Fibroblast of lung (primary cell): ENCODE measurements around the gene NEDD4L. TPM values are rescaled to one million over a fixed set of nuclear protein-coding genes. Genes with fewer than 3 reads are reported as not detected.

Source experiments
- DNase-seq, 2 donors: peaks; one replicate each; pipeline versions ENCODE4 v3.0.0 to v3.0.0-alpha.2; 2010; ENCODE audit warnings: low read depth in 2 of 2
- H2AFZ ChIP-seq: 2 replicates; pipeline ENCODE4 v1.5.1; 2012; ENCODE audit warnings: low read length, control low read depth, inconsistent platforms
- H3K27ac ChIP-seq: 2 replicates; pipeline ENCODE4 v1.5.1; 2011; ENCODE audit warnings: low read length, control low read depth; ENCODE audit not compliant: insufficient read depth
- H3K27me3 ChIP-seq: 2 replicates; pipeline ENCODE4 v1.5.1; 2011; ENCODE audit warnings: mild to moderate bottlenecking, low read length; ENCODE audit not compliant: control insufficient read depth, insufficient read depth
- H3K36me3 ChIP-seq: 2 replicates; pipeline ENCODE4 v1.5.1; 2011; ENCODE audit warnings: low read length; ENCODE audit not compliant: control insufficient read depth, insufficient read depth
- H3K4me1 ChIP-seq: 2 replicates; pipeline ENCODE4 v1.5.1; 2011; ENCODE audit warnings: low read length; ENCODE audit not compliant: control insufficient read depth, insufficient read depth; ENCODE audit errors: extremely low read depth
- H3K4me2 ChIP-seq: 2 replicates; pipeline ENCODE4 v1.5.1; 2011; ENCODE audit warnings: low read length, control low read depth; ENCODE audit not compliant: insufficient read depth; ENCODE audit errors: extremely low read depth
- H3K4me3 ChIP-seq, 4 experiments: fragments of 200-600 bp in 1 of 4; sonication (generic) in 1 of 4; replicated peaks in 1 of 4; 2 replicates each; pipeline ENCODE4 v1.5.1; 2011 to 2016; ENCODE audit warnings: low read length in 4 of 4, low read depth in 3 of 4, mild to moderate bottlenecking in 3 of 4, control low read depth in 2 of 4, inconsistent platforms in 1 of 4, mixed read lengths in 1 of 4; ENCODE audit not compliant: insufficient read depth in 1 of 4; ENCODE audit errors: control extremely low read depth in 1 of 4
- H3K79me2 ChIP-seq: 2 replicates; pipeline ENCODE4 v1.5.1; 2012; ENCODE audit warnings: mild to moderate bottlenecking, low read length, inconsistent platforms; ENCODE audit not compliant: control insufficient read depth, insufficient read depth
- H3K9ac ChIP-seq: 2 replicates; pipeline ENCODE4 v1.5.1; 2011; ENCODE audit warnings: mild to moderate bottlenecking, low read length, control low read depth; ENCODE audit not compliant: insufficient read depth
- H3K9me3 ChIP-seq: 2 replicates; pipeline ENCODE4 v1.5.1; 2012; ENCODE audit warnings: low read depth, low read length; ENCODE audit not compliant: control insufficient read depth, insufficient read depth
- H4K20me1 ChIP-seq: 2 replicates; pipeline ENCODE4 v1.5.1; 2011; ENCODE audit warnings: low read length; ENCODE audit not compliant: control insufficient read depth, insufficient read depth; ENCODE audit errors: extremely low read depth
- EZH2 ChIP-seq: IDR thresholded peaks from 2 replicates; pipeline ENCODE4 v1.5.1; 2012; ENCODE audit warnings: low read length, control low read depth, mild to moderate bottlenecking; ENCODE audit errors: missing control alignments
- polyA plus RNA-seq, 2 donors: library from polyadenylated mRNA; depleted of rRNA in 1 of 2; stranded (reverse) in 1 of 2; unstranded in 1 of 2; fragments of >200 nt; gene quantifications; 2 replicates each; pipeline ENCODE4 v1.2.1, GENCODE V29; 2011 to 2012; ENCODE audit warnings: missing spikeins in 1 of 2
- total RNA-seq: library from RNA; depleted of rRNA; stranded (reverse); fragments of >200 nt; gene quantifications from 2 replicates; pipeline ENCODE4 v1.2.1, GENCODE V29; 2014
- TF ChIP-seq, protein P1 (sequence below), 2 donors: IDR thresholded peaks in 1 of 2; conservative IDR thresholded peaks in 1 of 2; 1 replicate in 1 of 2; 2 replicates in 1 of 2; pipeline ENCODE4 v1.5.1; 2011 to 2012; ENCODE audit warnings: low read length in 2 of 2, control low read depth in 1 of 2, inconsistent platforms in 1 of 2, low read depth in 1 of 2, mild to moderate bottlenecking in 1 of 2

Gene NEDD4L
- total and polyA plus RNA-seq, 2 donors (not counting 1 experiment from before 2014, with no cell fraction given): 5.5 to 18.7 TPM

DNA sequence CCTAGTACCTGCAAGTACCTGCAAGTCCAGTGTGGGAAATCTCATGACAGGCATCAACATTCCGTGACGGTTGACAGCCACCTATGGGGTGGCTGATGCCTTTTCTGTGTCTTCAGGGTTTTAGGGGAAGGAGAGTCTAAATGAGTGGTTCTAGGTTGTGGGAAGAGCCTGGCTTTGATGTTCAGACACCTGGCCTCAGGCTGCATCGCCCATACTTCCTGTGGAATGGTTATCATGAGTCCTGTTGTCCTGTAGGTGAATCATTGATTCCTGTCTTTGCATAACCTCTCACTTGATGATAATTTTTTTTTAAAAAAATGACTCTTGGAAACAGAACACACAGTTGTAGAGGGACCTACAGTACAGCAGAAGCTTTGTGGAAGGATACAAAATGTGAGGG is 108.9 kb downstream of the NEDD4L start:
- Histone ChIP-seq H3K4me1 (no peaks in the 10 kb centered on the region), H3K27ac (no peak overlapping the region), H3K27me3 (no peaks in the 10 kb centered on the region), H4K20me1 (no peaks in the 10 kb centered on the region), H2AFZ (no peak overlapping the region), H3K36me3 (no peaks in the 10 kb centered on the region), H3K9me3 (no peaks in the 10 kb centered on the region), H3K4me2 (no peak overlapping the region), H3K79me2 (no peaks in the 10 kb centered on the region), H3K4me3 (no peak overlapping the region), H3K9ac (no peak overlapping the region)
- TF ChIP-seq, protein P1, sequence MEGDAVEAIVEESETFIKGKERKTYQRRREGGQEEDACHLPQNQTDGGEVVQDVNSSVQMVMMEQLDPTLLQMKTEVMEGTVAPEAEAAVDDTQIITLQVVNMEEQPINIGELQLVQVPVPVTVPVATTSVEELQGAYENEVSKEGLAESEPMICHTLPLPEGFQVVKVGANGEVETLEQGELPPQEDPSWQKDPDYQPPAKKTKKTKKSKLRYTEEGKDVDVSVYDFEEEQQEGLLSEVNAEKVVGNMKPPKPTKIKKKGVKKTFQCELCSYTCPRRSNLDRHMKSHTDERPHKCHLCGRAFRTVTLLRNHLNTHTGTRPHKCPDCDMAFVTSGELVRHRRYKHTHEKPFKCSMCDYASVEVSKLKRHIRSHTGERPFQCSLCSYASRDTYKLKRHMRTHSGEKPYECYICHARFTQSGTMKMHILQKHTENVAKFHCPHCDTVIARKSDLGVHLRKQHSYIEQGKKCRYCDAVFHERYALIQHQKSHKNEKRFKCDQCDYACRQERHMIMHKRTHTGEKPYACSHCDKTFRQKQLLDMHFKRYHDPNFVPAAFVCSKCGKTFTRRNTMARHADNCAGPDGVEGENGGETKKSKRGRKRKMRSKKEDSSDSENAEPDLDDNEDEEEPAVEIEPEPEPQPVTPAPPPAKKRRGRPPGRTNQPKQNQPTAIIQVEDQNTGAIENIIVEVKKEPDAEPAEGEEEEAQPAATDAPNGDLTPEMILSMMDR (conservative IDR thresholded peaks at IDR 0.05 in 1 of 2, IDR thresholded peaks at IDR 0.05 in 1 of 2; ENCODE audit: low read depth in 1 of 2, low read length in 2 of 2): no peak
- no peak for TF ChIP-seq EZH2
- DNase-seq: no peak

DNA sequence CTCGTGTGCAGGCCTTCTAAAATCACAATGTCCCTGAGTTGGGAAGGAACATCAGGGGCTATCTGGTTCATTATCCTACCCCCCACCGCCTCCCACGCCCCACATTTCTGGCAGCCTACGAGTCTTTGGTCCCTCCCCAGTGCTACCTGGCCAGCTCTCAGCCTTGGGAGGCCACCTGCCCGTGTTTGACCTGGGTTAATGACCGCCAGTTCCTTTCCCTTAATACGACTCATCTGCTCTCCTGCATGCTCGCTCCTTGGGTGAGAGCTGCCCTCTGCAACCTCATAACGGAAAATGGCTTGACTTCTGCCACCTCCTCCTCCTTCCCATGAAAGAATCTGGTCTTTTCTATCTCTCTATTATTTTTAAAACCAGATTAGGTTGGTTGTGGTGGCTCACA is 112.5 kb downstream of the NEDD4L start:
- no peak for TF ChIP-seq EZH2
- TF ChIP-seq, protein P1 (conservative IDR thresholded peaks at IDR 0.05 in 1 of 2, IDR thresholded peaks at IDR 0.05 in 1 of 2; ENCODE audit: low read depth in 1 of 2, low read length in 2 of 2): no peak
- Histone ChIP-seq H3K4me3 (no peak overlapping the region), H3K27ac (no peak overlapping the region), H3K79me2 (no peaks in the 10 kb centered on the region), H2AFZ (no peak overlapping the region), H3K36me3 (no peaks in the 10 kb centered on the region), H3K9ac (no peak overlapping the region), H4K20me1 (no peaks in the 10 kb centered on the region), H3K27me3 (no peaks in the 10 kb centered on the region), H3K4me1 (no peaks in the 10 kb centered on the region), H3K4me2 (no peak overlapping the region), H3K9me3 (no peaks in the 10 kb centered on the region)
- DNase-seq: no peak

DNA sequence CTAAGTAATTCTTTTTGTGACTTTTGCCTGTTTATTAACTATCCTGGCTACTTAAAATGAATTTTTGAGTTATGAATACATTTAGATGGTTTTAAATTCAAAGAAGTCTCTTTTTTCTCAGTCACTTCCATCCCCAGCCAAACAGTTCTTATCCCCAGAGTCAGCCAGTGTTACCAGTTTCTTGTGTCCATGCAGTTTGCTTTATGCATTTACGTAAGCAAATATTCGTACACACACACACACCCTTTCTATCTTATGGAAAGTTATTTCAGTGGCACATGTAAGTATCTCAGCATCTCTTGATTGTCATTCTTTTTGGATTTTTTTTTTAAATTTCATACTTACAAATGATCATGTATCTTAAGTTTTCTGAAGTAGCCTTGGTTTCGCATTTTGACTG is 113.2 kb downstream of the NEDD4L start:
- H3K4me3 ChIP-seq: no peak overlapping the region
- H3K4me2 ChIP-seq: no peak overlapping the region
- H4K20me1 ChIP-seq: no peaks in the 10 kb centered on the region
- H3K36me3 ChIP-seq: no peaks in the 10 kb centered on the region
- no peak for TF ChIP-seq EZH2
- TF ChIP-seq, protein P1 (conservative IDR thresholded peaks at IDR 0.05 in 1 of 2, IDR thresholded peaks at IDR 0.05 in 1 of 2; ENCODE audit: low read depth in 1 of 2, low read length in 2 of 2): no peak
- H3K79me2 ChIP-seq: no peaks in the 10 kb centered on the region
- no peaks in the 10 kb centered on the region for H3K4me1 ChIP-seq
- no peaks in the 10 kb centered on the region for H3K27me3 ChIP-seq
- DNase-seq: no peak
- H3K9me3 ChIP-seq: no peaks in the 10 kb centered on the region
- no peak overlapping the region for H2AFZ ChIP-seq
- no peak overlapping the region for H3K27ac ChIP-seq
- no peak overlapping the region for H3K9ac ChIP-seq
